Measurements from ENCODE around the gene ATP13A4.

ATP13A4 gene

DNA sequence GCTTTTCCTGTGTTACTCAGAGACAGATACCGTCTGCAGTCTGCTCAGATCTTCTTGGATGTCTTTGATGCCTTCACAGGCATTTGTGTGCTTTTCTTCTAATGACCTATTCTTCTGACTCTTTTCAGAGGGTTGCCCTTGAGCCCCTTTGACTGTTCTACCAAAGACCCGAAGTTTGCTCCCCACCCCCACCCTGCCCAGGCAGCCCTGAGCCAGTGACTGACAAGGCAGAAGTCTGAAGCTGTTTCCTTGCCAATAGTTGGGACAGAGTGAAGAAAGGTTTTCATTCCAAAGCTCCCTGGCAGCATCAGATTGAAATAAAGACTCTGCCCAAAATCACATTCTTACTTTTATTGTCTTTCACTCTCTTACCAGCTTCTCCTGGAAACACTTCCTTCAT is 167.1 kb downstream of the ATP13A4 start:
- no peak for DNase-seq

DNA sequence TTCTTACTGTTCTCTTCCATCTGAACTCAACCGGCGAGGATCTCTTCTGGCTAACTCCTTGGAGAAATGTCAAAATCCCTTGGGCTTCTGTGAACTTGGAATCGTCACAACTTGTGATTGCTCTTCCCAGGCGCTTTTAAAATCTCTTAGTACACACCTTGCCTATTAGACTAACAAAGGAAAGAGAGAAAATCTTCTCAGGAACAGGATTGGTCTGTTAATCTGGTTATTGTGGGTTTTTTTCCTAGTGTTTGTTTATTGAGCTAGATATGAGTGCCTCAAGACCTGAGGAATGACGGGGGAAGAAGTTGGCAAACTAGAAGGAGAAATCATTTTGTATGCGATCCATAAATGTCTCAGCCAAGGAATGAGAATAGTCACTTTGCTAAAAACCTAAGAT is 176.0 kb downstream of the ATP13A4 start, which contains the start of gene ATP13A5:
TSS of gene ATP13A5 (minus strand) at position 48 of the 400 bp plus-strand sequence. CDS start at position 20, 28 bp downstream.
- no peak for DNase-seq

DNA sequence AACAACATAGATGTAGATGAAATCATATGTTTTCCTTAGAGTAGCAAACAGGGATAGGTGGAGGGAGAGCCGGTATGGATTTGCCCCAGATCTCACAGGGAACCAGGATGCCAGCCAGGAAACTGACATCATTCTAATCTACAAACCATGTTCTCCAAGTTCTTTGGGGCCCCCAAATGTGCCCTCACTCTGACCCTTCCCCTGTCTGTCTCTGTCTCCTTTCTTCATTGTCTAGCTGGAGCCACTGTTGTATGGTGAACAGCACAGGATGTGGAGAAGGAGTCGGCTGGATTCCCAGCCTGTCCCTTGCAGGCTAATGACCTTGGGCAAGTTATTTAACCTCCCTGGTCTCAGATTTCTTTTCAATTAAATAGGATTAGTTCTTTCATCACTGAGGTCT is 177.1 kb downstream of the ATP13A4 start:
- no peak for DNase-seq

DNA sequence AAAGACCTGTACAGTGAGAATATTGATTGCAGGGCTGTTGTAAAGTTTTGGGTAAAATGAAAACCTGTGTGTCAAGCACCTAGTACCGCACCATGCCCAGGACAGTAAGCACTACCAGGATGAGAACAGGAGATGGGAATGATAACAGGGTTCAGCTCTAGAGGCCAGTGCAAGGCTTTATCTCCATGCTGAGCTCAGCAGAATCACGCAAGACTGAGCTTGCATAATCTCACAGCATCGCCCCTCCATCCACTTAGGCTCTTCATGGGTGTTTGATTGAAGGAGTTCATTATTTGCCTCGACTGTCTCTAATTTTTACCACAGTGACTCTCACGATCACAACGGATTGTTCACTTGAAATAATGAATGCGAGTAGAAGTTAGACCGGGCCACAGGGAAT is 179.1 kb downstream of the ATP13A4 start:
- no peak for DNase-seq

DNA sequence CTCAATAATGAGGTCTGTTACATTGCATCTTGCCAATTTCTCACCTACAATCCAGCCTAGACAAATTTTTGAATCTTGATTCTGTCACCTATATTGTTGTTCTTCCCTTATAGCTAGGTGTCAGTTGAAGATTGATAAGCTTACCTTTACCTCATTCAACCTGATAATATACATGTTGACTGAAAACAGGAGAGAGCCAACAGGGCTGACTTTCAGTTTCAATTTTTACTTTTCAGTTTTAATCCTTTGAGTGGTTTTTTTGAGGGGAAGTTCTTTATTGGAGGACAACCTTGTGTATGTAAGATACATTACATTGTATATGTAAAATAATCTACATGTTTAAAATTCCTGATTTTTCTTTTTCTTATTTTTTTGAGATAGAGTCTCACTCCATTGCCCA is 181.9 kb downstream of the ATP13A4 start:
- DNase-seq, result no peak

DNA sequence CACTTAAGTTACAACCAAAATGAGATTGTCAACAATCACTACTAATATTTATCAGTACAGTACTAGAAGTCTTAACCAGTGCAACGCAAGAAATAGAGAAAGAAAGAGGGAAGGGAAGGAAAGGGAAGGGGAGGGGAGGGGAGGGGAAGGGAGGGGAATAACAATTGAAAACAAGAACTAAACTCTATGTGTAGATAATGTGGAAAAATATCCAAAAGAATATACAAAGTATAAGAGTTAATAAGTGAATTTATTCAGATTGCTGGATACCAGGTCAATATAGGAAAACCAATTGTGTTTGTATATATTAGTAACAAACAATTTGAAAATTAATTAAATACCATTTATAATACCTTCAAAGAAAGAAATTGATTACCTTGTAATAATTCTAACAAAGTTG is 186.8 kb downstream of the ATP13A4 start:
- DNase-seq, result no peak

DNA sequence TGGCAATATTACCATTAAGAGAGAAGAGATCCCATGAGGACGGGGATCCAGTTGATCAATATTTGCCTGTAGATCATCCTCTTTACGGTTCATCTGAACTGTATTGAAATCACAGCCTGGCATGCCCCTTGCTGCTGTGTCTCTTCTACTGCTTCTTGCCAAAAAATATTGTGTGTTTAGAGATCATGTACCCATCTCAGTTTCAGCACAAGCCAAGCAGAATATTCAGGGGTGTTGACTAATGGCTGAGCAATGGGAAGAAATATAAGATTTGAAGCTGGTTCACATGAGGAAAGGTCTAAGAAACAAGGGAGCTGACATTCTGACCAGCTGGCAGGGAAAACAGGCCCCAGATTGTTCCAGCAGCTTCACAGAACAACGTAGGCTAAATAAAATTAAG is 197.4 kb downstream of the ATP13A4 start:
- DNase-seq, result no peak

DNA sequence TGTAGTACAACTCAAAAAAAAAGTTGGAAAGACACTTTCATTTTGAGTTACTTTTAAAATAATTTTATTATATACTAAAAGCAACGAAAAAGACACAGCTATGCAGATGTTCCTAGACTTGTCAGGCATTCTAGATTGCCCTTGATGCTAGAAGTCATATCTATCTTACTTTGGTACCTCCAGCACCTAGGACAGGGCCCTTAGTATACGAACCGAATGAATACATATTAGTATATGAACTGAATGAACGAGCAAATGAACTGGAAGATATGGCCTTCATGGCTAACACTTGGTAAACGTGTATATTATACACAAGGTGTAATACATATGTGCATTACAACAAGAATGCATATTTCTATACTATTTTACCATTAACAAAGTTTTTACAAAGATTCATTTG is 200.3 kb downstream of the ATP13A4 start:
- DNase-seq, result no peak
